Liver (tissue), 3 donors: ENCODE results near the gene SLC25A21.

Experiments
- EGR1 ChIP-seq, 2 donors: IDR thresholded peaks; 2 replicates each; pipeline ENCODE4 v1.6.1; 2016 to 2018; ENCODE audit warnings: antibody characterized with exemption in 2 of 2, low read depth in 2 of 2
- FOXA1 ChIP-seq: IDR thresholded peaks from 2 replicates; pipeline ENCODE4 v1.6.1; 2016; ENCODE audit warnings: antibody characterized with exemption
- FOXA2 ChIP-seq: IDR thresholded peaks from 2 replicates; pipeline ENCODE4 v1.6.1; 2016; ENCODE audit warnings: antibody characterized with exemption
- GABPA ChIP-seq, 2 donors: IDR thresholded peaks in 1 of 2; conservative IDR thresholded peaks in 1 of 2; 2 replicates each; pipeline ENCODE4 v1.6.1; 2016; ENCODE audit warnings: antibody characterized with exemption in 2 of 2, mild to moderate bottlenecking in 1 of 2, moderate library complexity in 1 of 2
- HNF4A ChIP-seq, 2 donors: conservative IDR thresholded peaks; 2 replicates each; pipeline ENCODE4 v1.6.1; 2016; ENCODE audit warnings: antibody characterized with exemption in 2 of 2, mild to moderate bottlenecking in 2 of 2
- HNF4G ChIP-seq: IDR thresholded peaks from 2 replicates; pipeline ENCODE4 v1.6.1; 2016; ENCODE audit warnings: antibody characterized with exemption
- JUND ChIP-seq, 2 donors: IDR thresholded peaks; 2 replicates each; pipeline ENCODE4 v1.6.1; 2016; ENCODE audit warnings: antibody characterized with exemption in 2 of 2
- RAD21 ChIP-seq, 2 donors: IDR thresholded peaks; 2 replicates each; pipeline ENCODE4 v1.6.1; 2016; ENCODE audit warnings: antibody characterized with exemption in 2 of 2, mild to moderate bottlenecking in 2 of 2
- SP1 ChIP-seq: IDR thresholded peaks from 2 replicates; pipeline ENCODE4 v1.6.1; 2018; ENCODE audit warnings: antibody characterized with exemption, mild to moderate bottlenecking
- TAF1 ChIP-seq: conservative IDR thresholded peaks from 2 replicates; pipeline ENCODE4 v1.6.1; 2016; ENCODE audit warnings: antibody characterized with exemption, mild to moderate bottlenecking
- TF ChIP-seq, protein P1 (sequence below): fragments of 150-350 bp; IDR thresholded peaks from 2 replicates; pipeline ENCODE4 v1.5.1; 2017; ENCODE audit warnings: improper control_type of control experiment, low read depth, low read length; ENCODE audit not compliant: missing input control
- TF ChIP-seq, protein P2 (sequence below): IDR thresholded peaks from 2 replicates; pipeline ENCODE4 v1.6.1; 2016; ENCODE audit warnings: antibody characterized with exemption
- TF ChIP-seq, protein P3 (sequence below): IDR thresholded peaks from 2 replicates; pipeline ENCODE4 v1.6.1; 2016; ENCODE audit warnings: antibody characterized with exemption, mild to moderate bottlenecking
- TF ChIP-seq, protein P4 (sequence below): IDR thresholded peaks from 2 replicates; pipeline ENCODE4 v1.6.1; 2016; ENCODE audit warnings: antibody characterized with exemption
- donor health status: healthy.
- donor health status: healthy.

DNA sequence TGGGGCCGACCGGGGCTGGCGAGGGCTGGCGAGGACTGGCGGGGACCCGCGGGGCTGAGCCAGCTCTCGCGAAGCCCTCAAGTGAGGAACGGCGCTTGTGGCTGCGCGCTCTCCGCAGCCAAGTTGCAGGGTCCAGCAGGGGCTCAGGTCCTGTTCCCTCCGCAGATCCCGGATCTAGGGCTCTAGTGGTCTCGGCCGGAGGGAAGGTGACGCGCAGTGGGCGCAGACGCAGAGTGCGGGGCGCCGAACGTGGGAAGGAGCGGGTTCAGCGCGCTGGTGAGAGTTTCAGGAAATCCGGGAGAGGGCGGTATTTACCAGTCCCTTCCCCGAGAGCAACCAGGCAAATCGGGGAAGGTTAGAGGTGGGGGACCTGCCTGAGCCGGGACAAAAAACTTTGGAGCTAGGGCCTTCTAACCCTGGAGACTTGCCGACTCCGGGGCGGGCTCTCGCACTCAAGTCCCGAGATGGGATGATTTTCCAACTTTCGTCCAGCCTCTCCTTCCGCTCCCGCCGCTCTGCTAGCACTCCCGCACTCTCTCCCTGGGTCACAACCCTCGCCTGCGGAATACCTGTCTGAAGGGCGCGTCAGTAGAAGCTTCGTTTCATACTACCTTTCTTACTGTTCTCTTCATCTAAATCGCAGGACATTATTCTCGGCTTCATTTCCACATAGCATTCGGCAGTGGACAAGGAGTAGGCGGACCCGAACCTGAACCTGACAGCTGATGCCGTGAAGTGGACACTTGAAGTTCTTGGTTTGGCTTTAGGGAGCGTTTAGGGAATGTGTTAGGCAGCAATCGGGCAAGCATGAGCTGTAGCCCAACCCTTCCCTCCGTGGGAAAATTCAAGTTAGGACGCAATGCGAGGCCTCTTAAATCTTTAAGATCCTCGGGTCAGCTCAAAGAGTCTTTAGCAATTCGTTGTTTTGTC is 524.3 kb downstream of the SLC25A21 start:
- TF ChIP-seq TAF1 = no peak
- no peak for TF ChIP-seq EGR1 (IDR thresholded peaks at IDR 0.05; ENCODE audit: low read depth in 2 of 2)
- TF ChIP-seq, protein P1, sequence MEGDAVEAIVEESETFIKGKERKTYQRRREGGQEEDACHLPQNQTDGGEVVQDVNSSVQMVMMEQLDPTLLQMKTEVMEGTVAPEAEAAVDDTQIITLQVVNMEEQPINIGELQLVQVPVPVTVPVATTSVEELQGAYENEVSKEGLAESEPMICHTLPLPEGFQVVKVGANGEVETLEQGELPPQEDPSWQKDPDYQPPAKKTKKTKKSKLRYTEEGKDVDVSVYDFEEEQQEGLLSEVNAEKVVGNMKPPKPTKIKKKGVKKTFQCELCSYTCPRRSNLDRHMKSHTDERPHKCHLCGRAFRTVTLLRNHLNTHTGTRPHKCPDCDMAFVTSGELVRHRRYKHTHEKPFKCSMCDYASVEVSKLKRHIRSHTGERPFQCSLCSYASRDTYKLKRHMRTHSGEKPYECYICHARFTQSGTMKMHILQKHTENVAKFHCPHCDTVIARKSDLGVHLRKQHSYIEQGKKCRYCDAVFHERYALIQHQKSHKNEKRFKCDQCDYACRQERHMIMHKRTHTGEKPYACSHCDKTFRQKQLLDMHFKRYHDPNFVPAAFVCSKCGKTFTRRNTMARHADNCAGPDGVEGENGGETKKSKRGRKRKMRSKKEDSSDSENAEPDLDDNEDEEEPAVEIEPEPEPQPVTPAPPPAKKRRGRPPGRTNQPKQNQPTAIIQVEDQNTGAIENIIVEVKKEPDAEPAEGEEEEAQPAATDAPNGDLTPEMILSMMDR = peak; percentile 31
- no peak for TF ChIP-seq SP1
- no peak for TF ChIP-seq HNF4A (conservative IDR thresholded peaks at IDR 0.05)
- no peak for TF ChIP-seq GABPA (IDR thresholded peaks at IDR 0.05 in 1 of 2, conservative IDR thresholded peaks at IDR 0.05 in 1 of 2)
- TF ChIP-seq JUND (IDR thresholded peaks at IDR 0.05) = no peak
- TF ChIP-seq RAD21 (IDR thresholded peaks at IDR 0.05) = peak; percentile 44 to 67
- TF ChIP-seq FOXA2 = no peak
- no peak for TF ChIP-seq FOXA1
- no peak for TF ChIP-seq HNF4G
- TF ChIP-seq, protein P2, sequence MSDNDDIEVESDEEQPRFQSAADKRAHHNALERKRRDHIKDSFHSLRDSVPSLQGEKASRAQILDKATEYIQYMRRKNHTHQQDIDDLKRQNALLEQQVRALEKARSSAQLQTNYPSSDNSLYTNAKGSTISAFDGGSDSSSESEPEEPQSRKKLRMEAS = no peak
- TF ChIP-seq, protein P3, sequence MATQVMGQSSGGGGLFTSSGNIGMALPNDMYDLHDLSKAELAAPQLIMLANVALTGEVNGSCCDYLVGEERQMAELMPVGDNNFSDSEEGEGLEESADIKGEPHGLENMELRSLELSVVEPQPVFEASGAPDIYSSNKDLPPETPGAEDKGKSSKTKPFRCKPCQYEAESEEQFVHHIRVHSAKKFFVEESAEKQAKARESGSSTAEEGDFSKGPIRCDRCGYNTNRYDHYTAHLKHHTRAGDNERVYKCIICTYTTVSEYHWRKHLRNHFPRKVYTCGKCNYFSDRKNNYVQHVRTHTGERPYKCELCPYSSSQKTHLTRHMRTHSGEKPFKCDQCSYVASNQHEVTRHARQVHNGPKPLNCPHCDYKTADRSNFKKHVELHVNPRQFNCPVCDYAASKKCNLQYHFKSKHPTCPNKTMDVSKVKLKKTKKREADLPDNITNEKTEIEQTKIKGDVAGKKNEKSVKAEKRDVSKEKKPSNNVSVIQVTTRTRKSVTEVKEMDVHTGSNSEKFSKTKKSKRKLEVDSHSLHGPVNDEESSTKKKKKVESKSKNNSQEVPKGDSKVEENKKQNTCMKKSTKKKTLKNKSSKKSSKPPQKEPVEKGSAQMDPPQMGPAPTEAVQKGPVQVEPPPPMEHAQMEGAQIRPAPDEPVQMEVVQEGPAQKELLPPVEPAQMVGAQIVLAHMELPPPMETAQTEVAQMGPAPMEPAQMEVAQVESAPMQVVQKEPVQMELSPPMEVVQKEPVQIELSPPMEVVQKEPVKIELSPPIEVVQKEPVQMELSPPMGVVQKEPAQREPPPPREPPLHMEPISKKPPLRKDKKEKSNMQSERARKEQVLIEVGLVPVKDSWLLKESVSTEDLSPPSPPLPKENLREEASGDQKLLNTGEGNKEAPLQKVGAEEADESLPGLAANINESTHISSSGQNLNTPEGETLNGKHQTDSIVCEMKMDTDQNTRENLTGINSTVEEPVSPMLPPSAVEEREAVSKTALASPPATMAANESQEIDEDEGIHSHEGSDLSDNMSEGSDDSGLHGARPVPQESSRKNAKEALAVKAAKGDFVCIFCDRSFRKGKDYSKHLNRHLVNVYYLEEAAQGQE = no peak
- TF ChIP-seq, protein P4, sequence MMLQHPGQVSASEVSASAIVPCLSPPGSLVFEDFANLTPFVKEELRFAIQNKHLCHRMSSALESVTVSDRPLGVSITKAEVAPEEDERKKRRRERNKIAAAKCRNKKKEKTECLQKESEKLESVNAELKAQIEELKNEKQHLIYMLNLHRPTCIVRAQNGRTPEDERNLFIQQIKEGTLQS = no peak
